Globus pallidus (tissue), 1 donor: Measurements from ENCODE around the gene UGP2.
"Not testable (repeated sequence)": the region's sequence is repeated elsewhere in the genome, so short reads cannot be mapped to it uniquely, and the experiment has no call there.

ENCODE experiments used
- DNase-seq: peaks from one replicate; pipeline ENCODE4 v3.0.0-alpha.2; 2015; ENCODE audit warnings: low spot score

UGP2 gene

DNA sequence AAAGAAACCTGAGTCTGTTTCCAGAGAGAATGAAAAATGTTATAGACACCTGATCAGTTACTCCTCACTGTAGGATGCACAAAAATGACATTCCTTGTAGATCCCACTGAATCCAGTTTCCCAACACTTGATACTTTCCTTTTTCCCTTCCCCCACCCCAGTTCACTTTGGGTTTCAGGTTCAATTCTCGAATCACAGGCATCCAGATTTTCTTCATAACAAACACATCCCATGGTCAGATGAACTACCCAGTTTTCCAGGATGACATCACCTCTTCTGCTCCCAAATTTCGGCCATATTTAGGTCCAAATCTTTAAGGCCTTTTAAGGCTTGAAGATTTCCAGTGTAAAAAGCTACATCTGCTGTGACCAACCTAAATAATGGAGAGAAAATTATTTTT, 51.5 kb downstream of the UGP2 start:
- no peak for DNase-seq

DNA sequence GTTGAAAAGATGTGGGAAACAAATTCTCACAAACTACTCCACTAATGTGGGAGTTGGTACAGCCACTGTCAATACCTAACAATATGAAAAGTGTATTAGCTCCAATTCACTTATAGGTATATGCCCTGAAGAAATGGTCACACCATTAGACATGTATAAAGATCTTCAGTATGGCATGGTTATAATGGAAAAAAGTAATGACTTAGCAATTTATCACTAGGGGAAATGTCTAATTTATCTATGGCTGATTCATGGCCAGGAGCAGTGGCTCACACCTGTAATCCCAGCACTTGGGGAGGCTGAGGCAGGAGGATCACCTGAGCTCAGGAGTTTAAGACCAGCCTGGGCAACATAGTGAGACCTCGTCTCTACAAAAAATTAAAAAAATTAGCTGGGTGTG, 52.5 kb downstream of the UGP2 start:
- no peak for DNase-seq

DNA sequence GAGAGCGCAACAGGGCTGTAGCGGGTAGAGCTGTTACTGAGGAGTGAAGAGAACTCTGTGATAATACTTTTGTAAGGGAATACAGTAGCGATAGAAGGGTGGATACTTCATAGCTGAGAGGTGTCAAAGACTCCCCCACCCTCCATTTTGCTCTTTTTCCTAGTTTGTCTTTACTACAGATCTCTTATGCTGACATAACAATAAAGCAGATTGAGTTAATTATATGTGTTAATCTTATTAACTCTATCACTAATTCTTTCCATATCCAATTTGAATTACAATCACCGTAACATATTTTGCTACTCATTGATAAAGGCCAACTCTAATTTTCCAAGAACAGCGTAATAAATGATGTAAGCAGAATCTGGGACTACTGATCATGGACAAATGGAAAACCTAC, 57.1 kb downstream of the UGP2 start:
- no peak for DNase-seq

DNA sequence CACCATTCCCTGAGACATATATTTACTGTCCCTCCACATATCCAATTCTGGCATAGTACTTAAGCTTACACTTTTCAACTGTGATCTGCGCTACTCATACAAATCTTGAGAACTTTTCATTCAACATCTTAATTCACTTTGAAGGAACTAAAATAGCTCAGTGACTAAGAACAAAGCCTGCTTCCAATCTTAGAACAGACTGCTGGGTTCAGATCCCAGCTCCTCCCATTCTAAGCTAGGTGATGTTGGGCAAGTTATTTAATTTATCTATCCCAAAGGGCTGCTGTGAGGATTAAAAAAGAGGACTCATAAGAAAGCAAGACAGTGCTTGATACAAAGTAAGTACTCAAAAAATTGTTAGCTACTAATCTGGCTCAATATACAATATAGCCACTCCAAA, 57.9 kb downstream of the UGP2 start:
- DNase-seq, result no peak

DNA sequence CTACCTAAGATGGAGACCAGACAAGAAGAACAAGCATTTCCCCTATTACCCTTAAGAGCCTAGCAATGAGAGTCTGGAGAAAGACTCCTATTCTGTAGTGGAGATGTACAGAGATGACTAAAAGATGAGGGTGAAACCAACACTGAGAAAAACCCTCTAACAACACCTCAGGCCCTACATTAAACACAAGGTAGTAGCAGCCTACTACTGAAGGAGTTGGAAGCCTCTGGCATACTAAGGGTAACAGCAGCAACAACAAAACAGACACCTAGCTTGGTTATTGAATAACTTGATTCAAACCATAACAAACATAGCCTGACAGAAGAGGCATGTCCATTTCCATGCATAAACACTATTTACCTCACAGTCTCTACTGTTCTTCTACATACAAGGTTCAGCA, 60.5 kb downstream of the UGP2 start:
- DNase-seq, result no peak

DNA sequence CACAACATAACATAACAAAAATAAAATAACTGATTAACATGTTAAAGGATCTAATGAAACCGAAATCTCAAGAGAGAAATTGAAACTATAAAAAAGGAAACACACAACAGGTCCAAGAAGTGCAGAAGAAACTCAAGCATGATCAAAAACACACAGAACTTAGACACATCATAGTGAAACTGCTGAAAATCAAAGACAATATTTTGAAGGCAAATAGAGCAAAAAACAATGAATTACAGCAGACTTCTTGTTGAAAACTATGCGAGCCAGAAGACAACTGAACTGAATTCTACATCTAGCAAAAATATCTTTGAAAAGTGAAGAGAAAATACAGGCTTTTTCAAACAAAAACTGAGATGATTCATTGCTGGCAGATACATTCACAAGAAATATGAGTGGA, 61.3 kb downstream of the UGP2 start:
- DNase-seq, result no peak

DNA sequence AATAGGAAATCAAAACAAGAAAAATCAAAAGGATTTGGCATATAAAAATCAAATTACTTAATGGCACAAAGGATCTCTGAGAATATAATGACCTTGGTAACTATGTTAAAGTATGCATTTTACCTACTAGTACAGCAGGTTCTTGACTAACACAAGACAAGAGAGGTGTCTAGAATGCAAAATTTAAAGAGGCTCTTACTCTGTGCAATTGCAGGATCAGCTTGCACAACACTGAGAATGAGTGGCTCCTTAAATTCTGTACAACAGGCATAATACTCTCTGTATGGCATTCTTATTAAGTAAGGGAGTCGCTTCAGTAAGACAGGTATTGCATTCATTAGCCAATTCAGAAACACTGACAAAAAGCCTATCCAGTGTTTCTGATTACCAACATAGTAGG, 72.6 kb downstream of the UGP2 start:
- no peak for DNase-seq

DNA sequence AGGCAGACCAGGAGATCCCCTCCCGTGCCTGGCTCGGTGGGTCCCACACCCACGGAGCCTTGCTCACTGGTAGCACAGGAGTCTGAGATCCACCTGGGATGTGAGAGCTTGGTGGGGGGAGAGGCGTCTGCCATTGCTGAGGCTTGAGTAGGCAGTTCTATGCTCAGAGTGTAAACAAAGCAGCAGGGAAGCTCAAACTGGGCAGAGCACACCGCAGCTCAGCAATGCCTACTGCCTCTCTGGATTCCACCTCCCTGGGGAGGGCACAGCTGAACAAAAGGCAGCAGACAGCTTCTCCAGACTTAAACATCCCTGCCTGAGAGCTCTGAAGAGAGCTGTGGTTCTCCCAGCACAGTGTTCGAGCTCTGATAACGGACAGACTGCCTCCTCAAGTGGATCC, 85.1 kb downstream of the UGP2 start:
- no peak for DNase-seq

DNA sequence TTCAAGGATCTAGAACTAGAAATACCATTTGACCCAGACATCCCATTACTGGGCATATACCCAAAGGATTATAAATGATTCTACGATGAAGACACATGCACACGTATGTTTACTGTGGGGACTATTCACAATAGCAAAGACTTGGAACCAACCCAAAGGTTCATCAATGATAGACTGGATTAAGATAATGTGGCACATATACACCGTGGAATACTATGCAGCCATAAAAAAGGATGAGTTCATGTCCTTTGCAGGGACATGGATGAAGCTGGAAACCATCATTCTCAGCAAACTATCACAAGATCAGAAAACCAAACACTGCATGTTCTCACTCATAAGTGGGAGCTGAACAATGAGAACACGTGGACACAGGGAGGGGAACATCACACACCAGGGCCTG, 90.4 kb downstream of the UGP2 start:
- DNase-seq, result not testable (repeated sequence)
